T-helper 2 cell treated with Interferon-gamma antibody and Interleukin-4, amounts not matched to agents 5 μg/mL and 100 μg/mL, for 36 hours (primary cell): ENCODE data around the gene TFPI.

Experiments used
- DNase-seq: peaks from one replicate; pipeline ENCODE4 v3.0.0; 2021; ENCODE audit warnings: low spot score
- H3K27ac Mint-ChIP-seq: one replicate; pipeline ENCODE4 v1.8.0; 2021; ENCODE audit warnings: mild to moderate bottlenecking, mixed read lengths
- H3K27me3 Mint-ChIP-seq: one replicate; pipeline ENCODE4 v1.8.0; 2021; ENCODE audit warnings: low read depth, mixed read lengths
- H3K36me3 Mint-ChIP-seq: one replicate; pipeline ENCODE4 v1.8.0; 2021; ENCODE audit warnings: low read depth, mixed read lengths
- H3K4me1 Mint-ChIP-seq: one replicate; pipeline ENCODE4 v1.8.0; 2021; ENCODE audit warnings: low read depth, mixed read lengths
- H3K4me3 Mint-ChIP-seq: one replicate; pipeline ENCODE4 v1.8.0; 2022; ENCODE audit warnings: mild to moderate bottlenecking, moderate library complexity, mixed read lengths
- H3K9me3 Mint-ChIP-seq: one replicate; pipeline ENCODE4 v1.8.0; 2021; ENCODE audit warnings: mixed read lengths

The TFPI gene

DNA sequence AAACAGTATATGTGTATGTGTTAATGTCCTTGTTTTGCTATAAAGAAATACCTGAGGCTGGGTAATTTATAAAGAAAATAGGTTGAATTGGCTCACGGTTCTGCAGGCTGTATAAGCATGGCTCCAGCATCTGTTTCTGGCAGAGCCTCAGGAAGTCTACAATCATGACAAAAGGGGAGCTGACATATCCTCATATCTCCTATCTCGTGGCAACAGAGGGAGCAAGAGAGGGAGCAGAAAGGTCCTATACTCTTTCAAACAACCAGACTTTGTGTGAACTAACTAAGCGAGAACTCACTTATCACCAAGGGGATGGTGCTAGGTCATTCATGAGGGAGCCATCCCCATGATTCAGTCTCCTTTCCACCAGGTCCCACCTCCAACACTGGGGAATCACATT, 119.2 kb downstream of the TFPI start:
- no peaks in the 10 kb centered on the region for H3K27me3 Mint-ChIP-seq
- H3K4me1 Mint-ChIP-seq = no peaks in the 10 kb centered on the region
- no peaks in the 10 kb centered on the region for H3K36me3 Mint-ChIP-seq
- no peak for DNase-seq
- no peak overlapping the region for H3K27ac Mint-ChIP-seq
- no peak overlapping the region for H3K4me3 Mint-ChIP-seq
- no peaks in the 10 kb centered on the region for H3K9me3 Mint-ChIP-seq

- no peaks in the 10 kb centered on the region for H3K27me3 Mint-ChIP-seq
- no peak overlapping the region for H3K4me3 Mint-ChIP-seq
- H3K27ac Mint-ChIP-seq = no peak overlapping the region
- H3K4me1 Mint-ChIP-seq = no peaks in the 10 kb centered on the region
- no peak for DNase-seq
- H3K36me3 Mint-ChIP-seq = no peaks in the 10 kb centered on the region
- H3K9me3 Mint-ChIP-seq = no peaks in the 10 kb centered on the region
Measured at GRCh38 chr2:187434342-187434785, 119.9 kb downstream of the TFPI start.

DNA sequence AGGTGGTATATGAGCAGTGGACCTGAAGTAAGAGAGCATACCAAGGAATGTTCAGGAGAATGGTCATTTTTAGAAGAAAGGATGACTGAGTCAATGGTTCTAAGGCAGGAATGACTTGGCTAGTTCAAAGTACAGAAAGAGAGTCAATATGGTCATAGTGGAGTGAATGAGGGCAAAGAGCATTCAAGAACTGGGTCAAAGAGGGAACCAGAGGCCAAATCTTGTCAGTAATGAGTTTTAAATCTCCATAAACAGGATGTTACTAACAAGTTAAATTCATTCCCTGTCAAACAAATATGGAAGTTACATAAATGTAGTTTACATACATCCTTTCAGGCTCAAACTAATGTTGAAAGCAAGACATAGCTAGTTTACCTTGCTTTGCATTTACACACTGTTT, 122.3 kb downstream of the TFPI start:
- Mint-ChIP-seq H3K4me3 (no peak overlapping the region), H3K4me1 (no peaks in the 10 kb centered on the region), H3K9me3 (no peaks in the 10 kb centered on the region), H3K27ac (no peak overlapping the region), H3K27me3 (no peaks in the 10 kb centered on the region), H3K36me3 (no peaks in the 10 kb centered on the region)
- no peak for DNase-seq

- Mint-ChIP-seq H3K4me3 (no peak overlapping the region), H3K9me3 (no peaks in the 10 kb centered on the region)
- no peak for DNase-seq
Measured at GRCh38 chr2:187429989-187430388, 124.2 kb downstream of the TFPI start.

GRCh38 chr2:187424146-187424545, 130.1 kb downstream of the TFPI start:
- H3K9me3 Mint-ChIP-seq = no peaks in the 10 kb centered on the region
- no peaks in the 10 kb centered on the region for H3K4me1 Mint-ChIP-seq
- no peak overlapping the region for H3K27ac Mint-ChIP-seq
- DNase-seq = no peak
- no peaks in the 10 kb centered on the region for H3K27me3 Mint-ChIP-seq
- H3K4me3 Mint-ChIP-seq = no peak overlapping the region
- H3K36me3 Mint-ChIP-seq = no peaks in the 10 kb centered on the region

More at GRCh38 chr2:187429989-187430388, 124.2 kb downstream of the TFPI start:
- Mint-ChIP-seq H3K27me3 (no peaks in the 10 kb centered on the region), H3K27ac (no peak overlapping the region), H3K36me3 (no peaks in the 10 kb centered on the region), H3K4me1 (no peaks in the 10 kb centered on the region)

- DNase-seq = no peak
- H3K4me1 Mint-ChIP-seq = no peaks in the 10 kb centered on the region
- H3K27ac Mint-ChIP-seq = no peak overlapping the region
- H3K27me3 Mint-ChIP-seq = no peaks in the 10 kb centered on the region
- no peak overlapping the region for H3K4me3 Mint-ChIP-seq
- no peaks in the 10 kb centered on the region for H3K9me3 Mint-ChIP-seq
- no peaks in the 10 kb centered on the region for H3K36me3 Mint-ChIP-seq
Measured at GRCh38 chr2:187422282-187422681, 132.0 kb downstream of the TFPI start.

DNA sequence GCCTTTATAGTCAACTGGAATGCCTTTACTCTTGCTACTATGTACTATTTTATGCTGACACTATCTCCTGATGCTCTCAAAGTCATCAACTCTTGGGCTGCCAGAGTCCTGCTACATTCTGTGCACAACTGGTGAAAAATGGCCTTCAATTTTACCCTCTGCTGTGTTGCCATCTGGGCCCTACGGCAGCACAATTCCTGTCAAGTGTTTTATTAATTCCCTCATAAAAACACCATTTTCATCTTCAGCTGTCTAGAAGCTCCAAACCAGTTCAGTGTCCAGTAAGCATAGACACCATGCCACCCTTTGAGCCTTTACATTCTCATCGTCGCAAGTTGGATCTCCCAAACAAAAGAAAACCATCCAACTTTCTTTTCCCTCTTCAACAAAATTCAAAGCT, 132.7 kb downstream of the TFPI start:
- H3K4me3 Mint-ChIP-seq = no peak overlapping the region
- H3K27ac Mint-ChIP-seq = no peak overlapping the region
- H3K4me1 Mint-ChIP-seq = no peaks in the 10 kb centered on the region

GRCh38 chr2:187419808-187420207, 134.4 kb downstream of the TFPI start:
- no peak for DNase-seq
- Mint-ChIP-seq H3K27me3 (no peaks in the 10 kb centered on the region), H3K9me3 (no peaks in the 10 kb centered on the region), H3K4me1 (no peaks in the 10 kb centered on the region), H3K36me3 (no peaks in the 10 kb centered on the region), H3K4me3 (no peak overlapping the region), H3K27ac (no peak overlapping the region)

More for the DNA sequence above, 132.7 kb downstream of the TFPI start:
- no peak for DNase-seq
- no peaks in the 10 kb centered on the region for H3K9me3 Mint-ChIP-seq
- H3K27me3 Mint-ChIP-seq = no peaks in the 10 kb centered on the region
- no peaks in the 10 kb centered on the region for H3K36me3 Mint-ChIP-seq

GRCh38 chr2:187415449-187415848, 138.8 kb downstream of the TFPI start:
- DNase-seq = no peak
- Mint-ChIP-seq H3K27ac (no peak overlapping the region), H3K4me3 (no peak overlapping the region), H3K4me1 (no peaks in the 10 kb centered on the region), H3K36me3 (no peaks in the 10 kb centered on the region), H3K27me3 (no peaks in the 10 kb centered on the region), H3K9me3 (no peaks in the 10 kb centered on the region)
